Measurements from ENCODE around the gene KCTD19.

DNA sequence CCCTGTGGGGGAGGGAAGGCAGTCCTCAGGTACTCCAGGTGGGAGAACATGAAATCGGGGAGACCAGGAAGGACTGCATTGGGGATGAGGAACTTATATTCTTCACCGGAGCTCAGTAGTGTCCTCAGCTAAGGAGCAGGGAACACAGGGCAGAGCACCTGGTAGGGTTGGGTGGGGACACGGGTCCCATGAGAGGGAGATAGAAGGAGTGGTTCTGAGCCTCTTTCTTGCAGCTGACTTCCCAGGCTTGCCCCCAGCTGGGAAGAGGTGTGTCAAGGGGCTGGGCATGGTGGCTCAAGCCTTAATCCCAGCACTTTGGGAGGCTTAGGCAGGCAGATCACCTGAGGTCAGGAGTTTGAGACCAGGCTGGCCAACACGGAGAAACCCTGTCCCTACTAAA is 81.4 kb downstream of the KCTD19 start:
- TF ChIP-seq, protein P1, sequence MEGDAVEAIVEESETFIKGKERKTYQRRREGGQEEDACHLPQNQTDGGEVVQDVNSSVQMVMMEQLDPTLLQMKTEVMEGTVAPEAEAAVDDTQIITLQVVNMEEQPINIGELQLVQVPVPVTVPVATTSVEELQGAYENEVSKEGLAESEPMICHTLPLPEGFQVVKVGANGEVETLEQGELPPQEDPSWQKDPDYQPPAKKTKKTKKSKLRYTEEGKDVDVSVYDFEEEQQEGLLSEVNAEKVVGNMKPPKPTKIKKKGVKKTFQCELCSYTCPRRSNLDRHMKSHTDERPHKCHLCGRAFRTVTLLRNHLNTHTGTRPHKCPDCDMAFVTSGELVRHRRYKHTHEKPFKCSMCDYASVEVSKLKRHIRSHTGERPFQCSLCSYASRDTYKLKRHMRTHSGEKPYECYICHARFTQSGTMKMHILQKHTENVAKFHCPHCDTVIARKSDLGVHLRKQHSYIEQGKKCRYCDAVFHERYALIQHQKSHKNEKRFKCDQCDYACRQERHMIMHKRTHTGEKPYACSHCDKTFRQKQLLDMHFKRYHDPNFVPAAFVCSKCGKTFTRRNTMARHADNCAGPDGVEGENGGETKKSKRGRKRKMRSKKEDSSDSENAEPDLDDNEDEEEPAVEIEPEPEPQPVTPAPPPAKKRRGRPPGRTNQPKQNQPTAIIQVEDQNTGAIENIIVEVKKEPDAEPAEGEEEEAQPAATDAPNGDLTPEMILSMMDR (IDR thresholded peaks at IDR 0.05; ENCODE audit: low read length) = no peak
- TF ChIP-seq EZH2phosphoT487 (IDR thresholded peaks at IDR 0.05; ENCODE audit: low read length) (no peak), EZH2 (optimal IDR thresholded peaks at IDR 0.05; ENCODE audit: low read depth, low read length) (no peak)

Measured in MM.1S (cell line).